ENCODE results near the gene PKDCC. TPM values are rescaled to one million over a fixed set of nuclear protein-coding genes. Genes with fewer than 3 reads are reported as not detected.

Gene PKDCC
- total and polyA plus RNA-seq, 2 of the 13 experiments (the other 11 are each of a cell fraction or from before 2014, with no cell fraction given), result 52.6 to 58.8 TPM

GRCh38 chr2:42012137-42012536 lies 35.7 kb upstream of the PKDCC start:
- BruUV-seq (replicated peaks), result no TSS peak
- Histone ChIP-seq H3K9ac (ENCODE audit: insufficient read depth, low read depth, low read length) (no peak overlapping the region), H4K20me1 (ENCODE audit: insufficient read depth, low read length) (no peaks in the 10 kb centered on the region), H3K4me1 (ENCODE audit: insufficient read depth, low read length) (0 out of 2 replicates have a peak, but pooled peaks cover 5% of the 10 kb centered on the region), H3K79me2 (ENCODE audit: insufficient read depth, low read length) (no peaks in the 10 kb centered on the region), H3K36me3 (replicated peaks in 1 of 2; ENCODE audit: control insufficient read depth in 1 of 2, insufficient read depth in 2 of 2, low read length in 2 of 2) (no peaks in the 10 kb centered on the region), H3K9me3 (ENCODE audit: low read length) (no peaks in the 10 kb centered on the region), H3K27ac (ENCODE audit: extremely low read length, insufficient read depth, low read length) (no peak overlapping the region), H3K4me2 (ENCODE audit: low read depth, low read length) (no peak overlapping the region), H3K4me3 (replicated peaks in 1 of 3; ENCODE audit: insufficient read depth in 1 of 3, low read depth in 2 of 3, low read length in 3 of 3) (no peak overlapping the region), H3K27me3 (ENCODE audit: control insufficient read depth in 1 of 2, insufficient read depth in 2 of 2, low read length in 2 of 2) (peaks cover 3 to 12% of the 10 kb centered on the region in 2 experiments; a peak in 3 of 5 replicates), H2AFZ (ENCODE audit: low read length) (no peak overlapping the region)
- intact Hi-C loops (cut with micrococcal nuclease; ENCODE audit: unreplicated experiment), result no loop called here
- in situ Hi-C loops (cut with HindIII; ENCODE audit: extremely low pct_ligation_motif_present, low pct_unique_long_range_greater_than_20kb), result no loop called here
- FAIRE-seq (no peak), DNase-seq (ENCODE audit: low spot score) (no peak), ATAC-seq (no peak)
- WGBS (ENCODE audit: low lambda C conversion rate), result 11% methylated on average over 1 of the region's 1 CpG
- POLR2A ChIA-PET, result interaction anchor here (0.8 kb wide), 1 partner anchor 34 kb away, joined by 3 read pairs; no protein-coding TSS in a partner anchor
- CTCF ChIA-PET (ENCODE audit: low intra/inter-chr PET ratio, low total read pairs), result no interaction called here
- no peak for TF ChIP-seq ZNF674 (CRISPR knock-in tag; IDR thresholded peaks at IDR 0.05; ENCODE audit: low read depth)
- TF ChIP-seq DBP (CRISPR knock-in tag; IDR thresholded peaks at IDR 0.05; ENCODE audit: not compliant biosample characterization), result no peak
- no peak for TF ChIP-seq ZNF629 (CRISPR knock-in tag; conservative IDR thresholded peaks at IDR 0.05)
- no peak for TF ChIP-seq ZNF136 (CRISPR knock-in tag; IDR thresholded peaks at IDR 0.05; ENCODE audit: low read depth)
- TF ChIP-seq MEIS1 (CRISPR knock-in tag; IDR thresholded peaks at IDR 0.05; ENCODE audit: borderline replicate concordance), result no peak
- TF ChIP-seq ZNF816 (CRISPR knock-in tag; IDR thresholded peaks at IDR 0.05; ENCODE audit: borderline replicate concordance), result no peak
- no peak for TF ChIP-seq ZNF607 (CRISPR knock-in tag; IDR thresholded peaks at IDR 0.05; ENCODE audit: borderline replicate concordance)
- TF ChIP-seq ZNF264 (CRISPR knock-in tag; IDR thresholded peaks at IDR 0.05), result no peak
- no peak for TF ChIP-seq ZIK1 (CRISPR knock-in tag; IDR thresholded peaks at IDR 0.05; ENCODE audit: borderline replicate concordance, low read depth)
- TF ChIP-seq HNRNPH1 (optimal IDR thresholded peaks at IDR 0.05; ENCODE audit: low read depth, low read length), result no peak
- no peak for TF ChIP-seq SNAPC4 (CRISPR knock-in tag; IDR thresholded peaks at IDR 0.05)

All from HepG2 (cell line).